ENCODE data around the gene IGSF21. TPM values are rescaled to one million over a fixed set of nuclear protein-coding genes. Genes with fewer than 3 reads are reported as not detected.

IGSF21 gene
- total RNA-seq, 6 experiments from 2014 or later = not detected

GRCh38 chr1:18257778-18258177, 150.2 kb downstream of the IGSF21 start:
- Mint-ChIP-seq H3K27me3 (ENCODE audit: insufficient read depth) (no peaks in the 10 kb centered on the region; the same call in 1 of the 2 replicates), H3K4me1 (ENCODE audit: low read depth) (no peaks in the 10 kb centered on the region), H3K36me3 (ENCODE audit: low read depth) (0 out of 2 replicates have a peak, but pooled peaks cover 6% of the 10 kb centered on the region), H3K9me3 (peaks cover 78% of the 10 kb centered on the region), H3K4me3 (no peak overlapping the region), H3K27ac (no peak overlapping the region)
- TF ChIP-seq CTCF (IDR thresholded peaks at IDR 0.05) = no peak
- no peak for DNase-seq

- TF ChIP-seq CTCF (IDR thresholded peaks at IDR 0.05) = no peak
- H3K27me3 Mint-ChIP-seq (ENCODE audit: insufficient read depth) = no peaks in the 10 kb centered on the region; the same call in 1 of the 2 replicates
- H3K27ac Mint-ChIP-seq = no peak overlapping the region
- peaks cover 69% of the 10 kb centered on the region for H3K9me3 Mint-ChIP-seq
- no peaks in the 10 kb centered on the region for H3K4me1 Mint-ChIP-seq (ENCODE audit: low read depth)
- H3K4me3 Mint-ChIP-seq = no peak overlapping the region
- DNase-seq = no peak
- 0 out of 2 replicates have a peak, but pooled peaks cover 6% of the 10 kb centered on the region for H3K36me3 Mint-ChIP-seq (ENCODE audit: low read depth)
Measured at GRCh38 chr1:18261891-18262290, 154.3 kb downstream of the IGSF21 start.

- Mint-ChIP-seq H3K4me3 (no peak overlapping the region), H3K4me1 (ENCODE audit: low read depth) (no peaks in the 10 kb centered on the region), H3K27ac (no peak overlapping the region), H3K9me3 (peaks cover 66% of the 10 kb centered on the region), H3K36me3 (ENCODE audit: low read depth) (0 out of 2 replicates have a peak, but pooled peaks cover 6% of the 10 kb centered on the region), H3K27me3 (ENCODE audit: insufficient read depth) (no peaks in the 10 kb centered on the region; the same call in 1 of the 2 replicates)
- no peak for TF ChIP-seq CTCF (IDR thresholded peaks at IDR 0.05)
- no peak for DNase-seq
Measured at GRCh38 chr1:18262726-18263125, 155.1 kb downstream of the IGSF21 start.

DNA sequence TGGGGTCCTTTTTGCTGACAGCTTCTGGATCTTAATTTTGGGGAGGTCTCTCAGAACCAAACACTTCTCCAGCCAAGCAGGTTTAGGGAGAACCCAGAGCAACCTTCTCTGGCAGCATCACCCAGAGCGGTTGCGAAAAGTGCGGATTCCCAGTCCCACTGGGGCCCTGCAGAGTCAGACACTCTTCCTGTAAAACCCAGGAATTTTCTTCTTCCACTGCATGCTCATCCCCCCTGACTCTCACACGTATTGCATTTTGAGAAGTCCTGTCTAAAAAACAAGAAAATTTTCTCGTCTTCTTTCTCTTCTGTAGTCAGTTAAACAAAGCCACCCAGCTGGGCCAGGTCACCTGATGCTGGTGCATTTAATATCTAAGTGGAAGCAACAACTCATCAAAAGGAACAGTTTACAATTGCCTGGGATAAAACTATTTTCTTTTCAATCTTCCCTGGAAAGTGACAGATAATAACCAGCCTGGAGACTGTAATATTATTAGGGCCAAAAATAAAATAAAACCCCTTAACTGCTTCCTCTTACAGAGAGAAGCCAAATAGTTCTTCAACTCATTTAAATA, 156.0 kb downstream of the IGSF21 start:
- Mint-ChIP-seq H3K36me3 (ENCODE audit: low read depth) (0 out of 2 replicates have a peak, but pooled peaks cover 6% of the 10 kb centered on the region), H3K4me1 (ENCODE audit: low read depth) (no peaks in the 10 kb centered on the region), H3K9me3 (peaks cover 62% of the 10 kb centered on the region), H3K4me3 (no peak overlapping the region), H3K27me3 (ENCODE audit: insufficient read depth) (no peaks in the 10 kb centered on the region; the same call in 1 of the 2 replicates), H3K27ac (no peak overlapping the region)
- no peak for TF ChIP-seq CTCF (IDR thresholded peaks at IDR 0.05)
- DNase-seq = no peak

DNA sequence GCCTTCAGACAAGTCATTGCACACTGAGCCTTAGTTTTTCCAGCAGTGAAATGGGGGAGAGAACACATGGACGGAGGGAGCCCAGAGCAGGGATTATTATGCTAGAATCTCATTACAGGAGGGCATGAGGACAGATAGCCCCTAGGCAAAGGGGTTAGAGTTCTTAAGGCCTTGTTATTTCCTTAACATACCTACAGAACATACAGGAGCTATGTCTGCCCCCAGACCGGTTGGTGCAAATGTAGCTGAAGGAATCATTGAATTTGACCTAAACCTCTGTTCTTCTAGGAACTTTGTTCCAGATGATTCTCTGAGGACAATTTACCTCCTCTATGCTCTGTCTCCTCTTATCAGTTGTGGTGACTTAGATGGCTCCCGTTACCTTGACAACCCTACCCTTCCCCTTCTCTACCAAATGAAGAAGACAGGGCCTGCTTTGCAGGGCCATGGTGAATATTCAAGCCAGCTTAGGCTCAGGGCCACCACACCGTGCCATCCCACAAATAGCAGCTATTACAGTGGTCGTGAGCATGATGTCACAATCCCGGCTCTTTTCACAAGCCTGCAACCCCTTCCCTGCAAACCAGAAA, 156.9 kb downstream of the IGSF21 start:
- no peak for DNase-seq
- H3K9me3 Mint-ChIP-seq = peaks cover 62% of the 10 kb centered on the region
- no peak for TF ChIP-seq CTCF (IDR thresholded peaks at IDR 0.05)
- H3K4me3 Mint-ChIP-seq = no peak overlapping the region
- no peaks in the 10 kb centered on the region; the same call in 1 of the 2 replicates for H3K27me3 Mint-ChIP-seq (ENCODE audit: insufficient read depth)
- no peaks in the 10 kb centered on the region for H3K4me1 Mint-ChIP-seq (ENCODE audit: low read depth)
- H3K36me3 Mint-ChIP-seq (ENCODE audit: low read depth) = 0 out of 2 replicates have a peak, but pooled peaks cover 6% of the 10 kb centered on the region
- H3K27ac Mint-ChIP-seq = no peak overlapping the region
